ENCODE data around the gene DIP2C. TPM values are rescaled to one million over a fixed set of nuclear protein-coding genes. Genes with fewer than 3 reads are reported as not detected.
"Not testable (repeated sequence)": the region's sequence is repeated elsewhere in the genome, so short reads cannot be mapped to it uniquely, and the experiment has no call there.

Gene DIP2C
- polyA plus RNA-seq, 4 donors: 18.8 to 22.7 (median 20.9) TPM

- no peak for DNase-seq (ENCODE audit: low read depth in 4 of 4, low spot score in 3 of 4)
Observed at GRCh38 chr10:374354-374753, 315.1 kb downstream of the DIP2C start.

- DNase-seq (ENCODE audit: low read depth in 4 of 4, low spot score in 3 of 4): no peak
Observed at GRCh38 chr10:373526-374309, 315.8 kb downstream of the DIP2C start.

- DNase-seq (ENCODE audit: low read depth in 4 of 4, low spot score in 3 of 4): no peak
Observed at GRCh38 chr10:373015-373414, 316.5 kb downstream of the DIP2C start.

- DNase-seq (ENCODE audit: low read depth in 4 of 4, low spot score in 3 of 4): no peak
Observed at GRCh38 chr10:372566-372965, 316.9 kb downstream of the DIP2C start.

- no peak for DNase-seq (ENCODE audit: low read depth in 4 of 4, low spot score in 3 of 4)
Observed at GRCh38 chr10:371515-371914, 318.0 kb downstream of the DIP2C start.

- no peak for DNase-seq (ENCODE audit: low read depth in 4 of 4, low spot score in 3 of 4)
Observed at GRCh38 chr10:370449-370825, 319.0 kb downstream of the DIP2C start.

- DNase-seq (ENCODE audit: low read depth in 4 of 4, low spot score in 3 of 4): no peak
Observed at GRCh38 chr10:369684-370448, 319.6 kb downstream of the DIP2C start.

- no peak for DNase-seq (ENCODE audit: low read depth in 4 of 4, low spot score in 3 of 4)
Observed at GRCh38 chr10:369221-369683, 320.2 kb downstream of the DIP2C start.

GRCh38 chr10:368579-369220 is 320.8 kb downstream of the DIP2C start:
- no peak for DNase-seq (ENCODE audit: low read depth in 4 of 4, low spot score in 3 of 4)

GRCh38 chr10:368107-368506 is 321.4 kb downstream of the DIP2C start:
- not testable (repeated sequence) for DNase-seq (ENCODE audit: low read depth in 4 of 4, low spot score in 3 of 4)

GRCh38 chr10:367636-368035 is 321.8 kb downstream of the DIP2C start:
- DNase-seq (ENCODE audit: low read depth in 4 of 4, low spot score in 3 of 4): no peak

GRCh38 chr10:366186-366585 is 323.3 kb downstream of the DIP2C start:
- DNase-seq (ENCODE audit: low read depth in 4 of 4, low spot score in 3 of 4): no peak

GRCh38 chr10:364267-364775 is 325.1 kb downstream of the DIP2C start:
- no peak for DNase-seq (ENCODE audit: low read depth in 4 of 4, low spot score in 3 of 4)

GRCh38 chr10:363152-363551 is 326.3 kb downstream of the DIP2C start:
- no peak for DNase-seq (ENCODE audit: low read depth in 4 of 4, low spot score in 3 of 4)

GRCh38 chr10:361203-362081 is 328.0 kb downstream of the DIP2C start:
- no peak for DNase-seq (ENCODE audit: low read depth in 4 of 4, low spot score in 3 of 4)

GRCh38 chr10:360653-361052 is 328.8 kb downstream of the DIP2C start:
- DNase-seq (ENCODE audit: low read depth in 4 of 4, low spot score in 3 of 4): no peak

GRCh38 chr10:359762-360161 is 329.7 kb downstream of the DIP2C start:
- DNase-seq (ENCODE audit: low read depth in 4 of 4, low spot score in 3 of 4): no peak

- DNase-seq (ENCODE audit: low read depth in 4 of 4, low spot score in 3 of 4): no peak
Observed at GRCh38 chr10:359093-359492, 330.4 kb downstream of the DIP2C start.

- no peak for DNase-seq (ENCODE audit: low read depth in 4 of 4, low spot score in 3 of 4)
Observed at GRCh38 chr10:357201-357950, 332.1 kb downstream of the DIP2C start.

- DNase-seq (ENCODE audit: low read depth in 4 of 4, low spot score in 3 of 4): no peak
Observed at GRCh38 chr10:356452-356851, 333.0 kb downstream of the DIP2C start.
